Ovary (tissue), 10 donors: ENCODE data around the gene LYL1. TPM values are rescaled to one million over a fixed set of nuclear protein-coding genes. Genes with fewer than 3 reads are reported as not detected.

ENCODE experiments used
- DNase-seq, 5 donors: peaks; one replicate each; pipeline ENCODE4 v3.0.0-alpha.2; 2019 to 2020
- H3K27ac ChIP-seq, 2 donors: fragments of 200-600 bp; one replicate each; pipeline versions ENCODE4 v1.5.1 to v1.8.0; 2019 to 2022
- H3K27me3 ChIP-seq: fragments of 200-600 bp; one replicate; pipeline ENCODE4 v1.8.0; 2022
- H3K36me3 ChIP-seq: fragments of 200-600 bp; sonication (generic); one replicate; pipeline ENCODE4 v1.5.1; 2019
- H3K4me1 ChIP-seq: one replicate; pipeline ENCODE4 v1.8.1; 2013; ENCODE audit warnings: mild to moderate bottlenecking, moderate library complexity; ENCODE audit not compliant: insufficient read depth
- H3K4me3 ChIP-seq: fragments of 200-600 bp; sonication (generic); one replicate; pipeline ENCODE4 v1.5.1; 2017
- H3K9me3 ChIP-seq, 2 donors: fragments of 200-600 bp in 1 of 2; sonication (generic) in 1 of 2; one replicate each; pipeline versions ENCODE4 v1.5.1 to v1.8.1; 2013 to 2019; ENCODE audit warnings: mild to moderate bottlenecking in 1 of 2, moderate library complexity in 1 of 2
- CTCF ChIP-seq, 3 donors: fragments of 450-650 bp in 2 of 3; fragments of 200-600 bp in 1 of 3; IDR thresholded peaks; one replicate each; pipeline versions ENCODE4 v1.5.1 to v1.8.0; 2016 to 2022; ENCODE audit warnings: antibody characterized with exemption in 3 of 3, mild to moderate bottlenecking in 1 of 3
- EP300 ChIP-seq: sonication (generic); formaldehyde crosslinking; IDR thresholded peaks from one replicate; pipeline ENCODE4 v1.6.1; 2017; ENCODE audit warnings: antibody characterized with exemption
- POLR2A ChIP-seq: fragments of 450-650 bp; IDR thresholded peaks from one replicate; pipeline ENCODE4 v1.6.1; 2017; ENCODE audit warnings: antibody characterized with exemption, mild to moderate bottlenecking, moderate library complexity
- WGBS, 3 donors: extraction: QIAGEN DNeasy Blood & Tissue Kit in 1 of 3; methylation state at CpG; one replicate each; pipeline versions ENCODE4 v1.1.5 to v1.1.7; 2013 to 2017; 5-methylcytosine and 5-hydroxymethylcytosine counted together
- intact Hi-C, 4 donors: fragments of 100-400 bp; cut with DNase I; formaldehyde crosslinking; loops; one replicate each; pipeline versions ENCODE4 v1.11.0 to v1.15.1; 2022 to 2023
- long read RNA-seq, 3 donors: library from polyadenylated mRNA in 2 of 3; unstranded in 2 of 3; transcript quantifications; one replicate each; pipeline ENCODE4 v2.0.0 and lab custom pipeline, GENCODE V29; 2021 to 2026
- polyA plus RNA-seq, 2 donors: library from polyadenylated mRNA; stranded (reverse); fragments of 200-250 nt in 1 of 2; fragments of 350-450 nt in 1 of 2; fragmentation: Illumina TruSeq in 1 of 2; extraction: RNeasy Lipid Tissue Mini Kit (QIAGEN cat#74804) in 1 of 2; gene quantifications; one replicate each; pipeline ENCODE4 v1.2.3, GENCODE V29; 2013 to 2014
- total RNA-seq, 7 donors: library from RNA; depleted of rRNA in 2 of 7; stranded (reverse); fragments of >200 nt in 2 of 7; fragmentation: NEBNext Ultra II Directional in 3 of 7; extraction: Animal tissue kit (Norgen Biotek cat#: 25700) in 3 of 7; gene quantifications; one replicate each; pipeline versions ENCODE4 v1.1.0 to v1.2.4, GENCODE V29; 2016 to 2023
- donor health status: DM: no; HTN: no; CAD: no; lungs with moderate emphysema.
- donor health status: DM: no; HTN: no; CAD: no.
- donor health status: Bipolar disorder and iron deficiency.
- donor health status: DM: yes; HTN: yes; CAD: no.
- donor health status: DM: no; HTN: no; CAD: no.
- donor health status: DM: yes; HTN: yes; CAD: no.

Gene LYL1
- total RNA-seq = 1 to 10 TPM; 2.9 to 7.4 (median 6.7) TPM
- 1 to 10 TPM in 1 of 2 donors, under 1 TPM in 1; 0.90 to 5.0 TPM for polyA plus RNA-seq
- long read RNA-seq, donor 1 = 0 reads
- long read RNA-seq, donor 2, partial matches to known transcripts = 0 of 4 reads
- long read RNA-seq, donor 2, other reads (novel, unspliced or antisense) = 0 of 4 reads
- long read RNA-seq, donor 3, transcript LYL1-201 (4 exons, 1,490 nt) = major isoform, 6 of 8 reads
- long read RNA-seq, donor 3, partial matches to known transcripts = 2 of 8 reads
- long read RNA-seq, donor 3, other reads (novel, unspliced or antisense) = 0 of 8 reads

- H3K4me3 ChIP-seq = peak within 1 kb of the TSS; percentile 33
- no peaks in the 10 kb centered on the region for H3K27me3 ChIP-seq
- peak within 1 kb of the TSS; percentile 39 to 66 for H3K27ac ChIP-seq
- H3K36me3 ChIP-seq = no peaks in the 10 kb centered on the region
- no peaks in the 10 kb centered on the region for H3K9me3 ChIP-seq
- DNase-seq = peak; percentile 75 to 87 (median 84)
- intact Hi-C loops = loop anchor here in 1 of 4 donors (5.0 kb wide), 1 partner anchor 41 kb away; no protein-coding TSS in a partner anchor
- 4 to 9% (median 6%) methylated on average over 13 to 47 of the region's 47 CpGs for WGBS, 3 donors
- peaks cover 9% of the 10 kb centered on the region for H3K4me1 ChIP-seq
- TF ChIP-seq EP300 (no peak), POLR2A (no peak), CTCF (IDR thresholded peaks at IDR 0.05) (no peak)
Measured at GRCh38 chr19:13102666-13103580, at the start of gene LYL1. TSS of gene LYL1 (minus strand) at chr19:13102858. CDS start at chr19:13101171, 1,687 bp downstream.

GRCh38 chr19:13151605-13152355 lies 49.1 kb upstream of the LYL1 start:
- peak; percentile 97 to 98 (median 98) for DNase-seq
- 0 to 1% (median 0%) methylated on average over 54 to 70 of the region's 71 CpGs for WGBS, 3 donors
- Histone ChIP-seq H3K27me3 (no peaks in the 10 kb centered on the region), H3K36me3 (no peaks in the 10 kb centered on the region), H3K4me3 (peak overlapping the region; percentile 87), H3K27ac (peak overlapping the region; percentile 94 to 96), H3K4me1 (peaks cover 9% of the 10 kb centered on the region), H3K9me3 (no peaks in the 10 kb centered on the region)
- intact Hi-C loops = loop anchor here in 1 of 4 donors (5.0 kb wide), 1 partner anchor 54 kb away; no protein-coding TSS in a partner anchor
- TF ChIP-seq EP300 = peak; percentile 78
- peak; percentile 98 for TF ChIP-seq POLR2A
- TF ChIP-seq CTCF (IDR thresholded peaks at IDR 0.05) = peak in 1 of 3 donors; percentile 40

GRCh38 chr19:13150931-13151604 lies 48.4 kb upstream of the LYL1 start:
- intact Hi-C loops = loop anchor here in 1 of 4 donors (5.0 kb wide), 1 partner anchor 54 kb away; no protein-coding TSS in a partner anchor
- H3K4me1 ChIP-seq = peaks cover 9% of the 10 kb centered on the region

More at GRCh38 chr19:13150931-13151604, 48.4 kb upstream of the LYL1 start:
- H3K4me3 ChIP-seq = peak overlapping the region; percentile 87
- H3K9me3 ChIP-seq = no peaks in the 10 kb centered on the region
- H3K27ac ChIP-seq = peak overlapping the region; percentile 94 to 96
- peak; percentile 49 to 73 (median 69) for DNase-seq
- 0 to 1% (median 0%) methylated on average over 31 to 34 of the region's 34 CpGs for WGBS, 3 donors
- TF ChIP-seq POLR2A (no peak), EP300 (no peak), CTCF (IDR thresholded peaks at IDR 0.05) (peak in 1 of 3 donors; percentile 44)
- H3K27me3 ChIP-seq = no peaks in the 10 kb centered on the region
- H3K36me3 ChIP-seq = no peaks in the 10 kb centered on the region
